HFFc6 (cell line): ENCODE measurements around the gene ARIH2. TPM values are rescaled to one million over a fixed set of nuclear protein-coding genes. Genes with fewer than 3 reads are reported as not detected.
A peak's percentile ranks its signal among the peaks of the same experiment; 100 is the strongest.

Source experiments
- DNase-seq: peaks from one replicate; pipeline ENCODE4 v3.0.0-alpha.2; 2018
- H3K27ac Mint-ChIP-seq: 2 replicates; pipeline ENCODE4 v1.8.0; 2020; ENCODE audit warnings: mild to moderate bottlenecking, mixed read lengths
- H3K27me3 Mint-ChIP-seq: 2 replicates; pipeline ENCODE4 v1.8.0; 2021; ENCODE audit warnings: mild to moderate bottlenecking, moderate library complexity, mixed read lengths; ENCODE audit not compliant: insufficient read depth
- H3K36me3 Mint-ChIP-seq: 2 replicates; pipeline ENCODE4 v1.8.0; 2021; ENCODE audit warnings: low read depth, mixed read lengths
- H3K4me1 Mint-ChIP-seq: 2 replicates; pipeline ENCODE4 v1.8.0; 2020; ENCODE audit warnings: low read depth, mixed read lengths
- H3K4me3 Mint-ChIP-seq: 2 replicates; pipeline ENCODE4 v1.8.0; 2020; ENCODE audit warnings: mild to moderate bottlenecking, moderate library complexity, mixed read lengths
- H3K9me3 Mint-ChIP-seq: 2 replicates; pipeline ENCODE4 v1.8.0; 2020; ENCODE audit warnings: mild to moderate bottlenecking, mixed read lengths
- total RNA-seq, 6 experiments: library from RNA; stranded (reverse); fragmentation: NEBNext Ultra II Directional; extraction: Animal tissue kit (Norgen Biotek cat#: 25700); gene quantifications; 2 replicates in 1 of 6; 3 replicates in 5 of 6; pipeline ENCODE4 v1.2.3, GENCODE V29; 2021
- TF ChIP-seq, protein P1 (sequence below): fragments of 200-600 bp; sonication (generic); IDR thresholded peaks from 2 replicates; pipeline ENCODE4 v1.5.0; 2021; ENCODE audit warnings: antibody characterized with exemption, mild to moderate bottlenecking

ARIH2 gene
- total RNA-seq, 6 experiments from 2014 or later, result 60.0 to 71.6 (median 68.3) TPM

DNA sequence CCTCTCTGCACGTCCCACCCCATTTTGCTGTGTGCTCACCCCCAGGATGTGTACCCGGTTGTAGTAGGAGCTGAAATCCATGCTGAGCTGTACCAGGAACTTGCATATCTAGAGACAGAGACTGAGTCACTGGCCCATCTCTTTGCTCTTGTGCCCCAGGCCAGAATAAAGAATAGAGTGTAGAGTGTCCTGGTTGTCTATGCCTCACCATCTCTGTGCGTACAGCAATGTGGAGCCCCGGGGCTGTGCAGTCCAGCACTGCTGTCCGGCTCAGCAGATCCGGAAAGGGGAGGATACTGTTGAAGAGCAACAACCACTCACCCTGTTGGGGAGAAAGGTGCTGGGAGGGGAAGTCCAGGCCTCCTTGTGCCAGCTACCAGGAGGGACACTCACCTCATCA, 97.1 kb downstream of the ARIH2 start:
- H3K36me3 Mint-ChIP-seq, result peaks cover 23% of the 10 kb centered on the region
- peaks cover 27% of the 10 kb centered on the region; the same call in 1 of the 2 replicates for H3K4me1 Mint-ChIP-seq
- TF ChIP-seq, protein P1, sequence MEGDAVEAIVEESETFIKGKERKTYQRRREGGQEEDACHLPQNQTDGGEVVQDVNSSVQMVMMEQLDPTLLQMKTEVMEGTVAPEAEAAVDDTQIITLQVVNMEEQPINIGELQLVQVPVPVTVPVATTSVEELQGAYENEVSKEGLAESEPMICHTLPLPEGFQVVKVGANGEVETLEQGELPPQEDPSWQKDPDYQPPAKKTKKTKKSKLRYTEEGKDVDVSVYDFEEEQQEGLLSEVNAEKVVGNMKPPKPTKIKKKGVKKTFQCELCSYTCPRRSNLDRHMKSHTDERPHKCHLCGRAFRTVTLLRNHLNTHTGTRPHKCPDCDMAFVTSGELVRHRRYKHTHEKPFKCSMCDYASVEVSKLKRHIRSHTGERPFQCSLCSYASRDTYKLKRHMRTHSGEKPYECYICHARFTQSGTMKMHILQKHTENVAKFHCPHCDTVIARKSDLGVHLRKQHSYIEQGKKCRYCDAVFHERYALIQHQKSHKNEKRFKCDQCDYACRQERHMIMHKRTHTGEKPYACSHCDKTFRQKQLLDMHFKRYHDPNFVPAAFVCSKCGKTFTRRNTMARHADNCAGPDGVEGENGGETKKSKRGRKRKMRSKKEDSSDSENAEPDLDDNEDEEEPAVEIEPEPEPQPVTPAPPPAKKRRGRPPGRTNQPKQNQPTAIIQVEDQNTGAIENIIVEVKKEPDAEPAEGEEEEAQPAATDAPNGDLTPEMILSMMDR, result no peak
- H3K27me3 Mint-ChIP-seq, result peaks cover 3% of the 10 kb centered on the region; the same call in 1 of the 2 replicates
- H3K9me3 Mint-ChIP-seq, result no peaks in the 10 kb centered on the region
- H3K27ac Mint-ChIP-seq, result peak overlapping the region; percentile 29
- peak; percentile 55 for DNase-seq
- peak overlapping the region; percentile 15; the same call in 1 of the 2 replicates for H3K4me3 Mint-ChIP-seq

DNA sequence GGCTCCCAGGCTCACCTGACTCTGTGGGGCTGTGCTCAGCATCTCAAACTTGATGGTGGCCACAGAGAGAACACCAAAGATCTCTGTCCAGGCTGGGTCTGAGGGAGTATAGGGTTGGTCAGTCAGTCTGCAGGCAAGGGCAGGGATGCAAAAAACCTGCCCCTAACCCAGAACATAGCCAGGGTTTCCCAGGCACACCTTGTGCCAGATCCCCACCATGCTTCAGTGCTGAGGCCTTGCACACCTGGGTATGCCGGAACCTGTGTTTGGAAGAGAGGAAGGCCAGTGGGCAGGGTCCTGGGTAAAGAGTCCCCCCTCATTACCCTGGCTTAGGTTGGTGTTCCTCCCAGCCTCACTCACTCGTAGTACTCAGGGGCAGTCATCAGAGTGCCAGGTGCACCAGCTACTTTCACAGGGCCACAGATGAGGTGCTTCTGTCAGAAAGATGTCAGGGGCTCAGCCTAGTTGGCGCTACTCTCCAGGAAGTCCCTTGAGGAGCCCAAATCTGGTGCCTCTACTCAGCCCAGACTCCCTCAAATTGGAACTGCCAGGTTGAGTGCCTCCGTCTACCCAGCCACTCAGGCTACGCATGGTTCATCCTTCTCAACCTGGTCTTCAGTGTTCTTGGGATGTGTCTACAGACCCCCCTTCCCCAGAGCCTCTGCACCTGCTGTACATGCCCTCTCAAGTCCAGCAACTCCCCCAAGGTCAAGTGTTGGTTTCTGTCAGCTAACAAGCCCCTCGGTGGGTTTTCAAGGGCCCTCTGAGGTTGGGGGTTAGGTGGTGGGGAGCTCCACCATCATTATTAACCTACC, 98.0 kb downstream of the ARIH2 start:
- peak overlapping the region; percentile 68; the same call in 1 of the 2 replicates for H3K27ac Mint-ChIP-seq
- peaks cover 5% of the 10 kb centered on the region for H3K27me3 Mint-ChIP-seq
- TF ChIP-seq, protein P1, result no peak
- peaks cover 27% of the 10 kb centered on the region; the same call in 1 of the 2 replicates for H3K4me1 Mint-ChIP-seq
- H3K4me3 Mint-ChIP-seq, result peak overlapping the region; percentile 15; the same call in 1 of the 2 replicates
- H3K9me3 Mint-ChIP-seq, result no peaks in the 10 kb centered on the region
- DNase-seq, result no peak
- peaks cover 23% of the 10 kb centered on the region for H3K36me3 Mint-ChIP-seq

DNA sequence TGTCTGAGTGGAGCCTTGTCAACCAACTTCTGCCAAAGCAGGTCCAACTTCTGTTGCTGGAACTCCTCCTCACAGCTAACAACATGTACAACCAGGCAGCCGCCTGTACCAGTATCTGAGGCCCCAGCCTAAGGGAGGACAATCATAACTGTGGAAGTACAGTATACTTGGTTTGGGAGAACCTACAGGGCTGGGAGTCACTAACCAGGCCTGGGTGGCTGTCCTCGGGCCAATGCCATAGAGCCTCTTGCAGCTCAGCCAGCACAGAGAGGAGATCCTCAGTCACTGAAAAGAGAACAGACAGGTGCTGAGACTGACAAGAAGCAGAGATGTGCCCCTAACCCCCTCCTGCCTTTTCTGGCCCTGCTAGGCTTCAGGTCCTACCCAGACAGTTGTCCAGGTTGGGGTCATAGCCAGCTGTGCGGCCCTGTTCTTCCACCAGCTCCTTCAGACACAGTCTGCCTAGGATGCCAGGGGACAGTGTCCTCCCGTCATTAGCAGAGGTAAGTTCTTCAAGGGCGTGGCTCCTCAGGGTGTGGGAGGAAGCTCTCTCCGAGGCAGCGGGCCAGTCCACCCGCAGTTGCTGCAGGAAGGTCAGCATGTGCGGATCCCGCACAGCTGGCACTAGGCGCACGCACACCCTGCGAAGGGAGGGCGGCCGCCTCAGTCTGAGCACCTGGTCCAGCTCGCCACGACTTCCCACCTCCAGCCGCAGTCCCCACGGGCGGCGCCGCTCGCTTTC, 98.8 kb downstream of the ARIH2 start:
- H3K27me3 Mint-ChIP-seq, result peaks cover 5% of the 10 kb centered on the region
- H3K36me3 Mint-ChIP-seq, result peaks cover 18% of the 10 kb centered on the region
- peak overlapping the region; percentile 68 for H3K27ac Mint-ChIP-seq
- TF ChIP-seq, protein P1, result no peak
- peak overlapping the region; percentile 87 for H3K4me3 Mint-ChIP-seq
- no peaks in the 10 kb centered on the region for H3K9me3 Mint-ChIP-seq
- H3K4me1 Mint-ChIP-seq, result peaks cover 27% of the 10 kb centered on the region; the same call in 1 of the 2 replicates
- DNase-seq, result no peak

DNA sequence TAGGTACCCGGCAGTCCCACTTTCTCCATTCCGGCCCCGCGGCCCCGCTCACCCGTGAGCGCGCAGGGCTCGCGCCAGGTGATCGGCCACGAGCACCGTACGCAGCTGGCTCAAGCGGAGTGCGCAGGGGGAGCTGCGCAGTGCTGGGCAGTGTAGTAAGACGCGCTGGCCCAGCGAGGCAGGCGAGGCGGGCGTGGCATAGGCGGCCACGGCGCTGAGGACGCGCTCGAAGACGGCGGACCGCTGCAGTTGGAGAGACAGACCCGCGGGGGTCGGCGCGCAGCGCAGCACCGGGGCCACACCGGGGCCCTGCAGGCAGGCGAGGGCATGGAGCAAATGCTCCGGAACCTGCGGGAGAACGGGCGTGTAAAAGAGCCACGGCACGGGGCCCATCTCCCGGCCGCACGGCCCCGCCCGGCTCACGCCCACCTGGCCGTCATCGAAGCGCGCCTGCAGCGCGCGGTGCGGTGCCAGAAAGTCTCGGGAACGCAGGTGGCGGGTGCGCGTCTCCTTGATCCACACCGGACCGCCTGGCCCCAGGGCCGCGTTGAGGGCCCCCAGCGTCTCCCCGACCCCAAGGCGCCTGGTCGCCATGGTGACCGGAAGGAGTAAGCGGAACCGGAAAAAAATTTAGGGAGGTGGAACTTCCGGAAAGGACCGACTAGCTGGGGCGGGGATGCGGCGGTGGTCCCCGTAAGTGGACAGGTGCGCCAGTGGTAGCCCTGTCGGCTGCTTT, 99.5 kb downstream of the ARIH2 start, which contains the start of gene DALRD3:
TSS of gene DALRD3 (minus strand) at position 610 of the 736 bp plus-strand sequence. CDS start at position 594, 16 bp downstream.
- Mint-ChIP-seq H3K4me1 (peaks cover 31% of the 10 kb centered on the region), H3K27me3 (peaks cover 5% of the 10 kb centered on the region), H3K36me3 (peaks cover 24% of the 10 kb centered on the region), H3K4me3 (peak within 1 kb of the TSS; percentile 87), H3K9me3 (no peaks in the 10 kb centered on the region), H3K27ac (peak within 1 kb of the TSS; percentile 95)
- TF ChIP-seq, protein P1, result peak; percentile 4; the same call in 1 of the 2 replicates
- DNase-seq, result peak; percentile 50

DNA sequence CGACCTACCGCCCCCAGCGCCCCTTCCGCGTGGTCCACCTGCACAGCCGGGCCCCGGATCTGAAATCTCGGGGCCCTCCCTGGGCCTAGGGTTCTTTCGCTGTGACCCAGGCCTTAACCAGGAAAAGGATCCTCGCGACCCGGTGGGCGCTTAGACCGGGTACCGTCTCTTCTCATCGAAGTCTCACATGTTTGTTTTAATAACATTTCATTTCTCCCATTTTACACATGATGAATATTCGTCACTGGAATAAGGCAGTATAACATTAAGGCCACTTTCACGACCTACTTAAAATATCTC, 100.0 kb downstream of the ARIH2 start:
- H3K27ac Mint-ChIP-seq, result peak overlapping the region; percentile 88
- H3K4me1 Mint-ChIP-seq, result peaks cover 36% of the 10 kb centered on the region
- no peak for DNase-seq
- H3K9me3 Mint-ChIP-seq, result no peaks in the 10 kb centered on the region
- peak overlapping the region; percentile 87 for H3K4me3 Mint-ChIP-seq
- TF ChIP-seq, protein P1, result no peak
- H3K27me3 Mint-ChIP-seq, result peaks cover 5% of the 10 kb centered on the region
- H3K36me3 Mint-ChIP-seq, result peaks cover 27% of the 10 kb centered on the region
